Stimulated activated effector memory CD8-positive, alpha-beta T cell treated with anti-CD3 and anti-CD28 coated beads, Interleukin-12 subunit alpha, Interleukin-12 subunit beta, amount 100 ng/mL, for 72 hours (primary cell): ENCODE results near the gene CYLD.

Experiments
- ATAC-seq: fragments of 150-1000 bp; cut with Tn5 transposase; 2 replicates; pipeline ENCODE4 v1.10.0; 2021
- DNase-seq, 2 donors: peaks; one replicate each; pipeline ENCODE4 v3.0.0; 2021 to 2022; ENCODE audit warnings: low spot score in 2 of 2
- H3K27ac Mint-ChIP-seq: one replicate; pipeline ENCODE4 v1.8.0; 2022; ENCODE audit warnings: mild to moderate bottlenecking, mixed read lengths
- H3K36me3 Mint-ChIP-seq: one replicate; pipeline ENCODE4 v1.8.0; 2022; ENCODE audit warnings: mild to moderate bottlenecking, mixed read lengths
- H3K4me1 Mint-ChIP-seq: one replicate; pipeline ENCODE4 v1.8.0; 2022; ENCODE audit warnings: mixed read lengths
- H3K4me3 Mint-ChIP-seq: one replicate; pipeline ENCODE4 v1.8.0; 2022; ENCODE audit warnings: mild to moderate bottlenecking, mixed read lengths
- H3K9me3 Mint-ChIP-seq: one replicate; pipeline ENCODE4 v1.8.0; 2022; ENCODE audit warnings: mixed read lengths

Gene CYLD

DNA sequence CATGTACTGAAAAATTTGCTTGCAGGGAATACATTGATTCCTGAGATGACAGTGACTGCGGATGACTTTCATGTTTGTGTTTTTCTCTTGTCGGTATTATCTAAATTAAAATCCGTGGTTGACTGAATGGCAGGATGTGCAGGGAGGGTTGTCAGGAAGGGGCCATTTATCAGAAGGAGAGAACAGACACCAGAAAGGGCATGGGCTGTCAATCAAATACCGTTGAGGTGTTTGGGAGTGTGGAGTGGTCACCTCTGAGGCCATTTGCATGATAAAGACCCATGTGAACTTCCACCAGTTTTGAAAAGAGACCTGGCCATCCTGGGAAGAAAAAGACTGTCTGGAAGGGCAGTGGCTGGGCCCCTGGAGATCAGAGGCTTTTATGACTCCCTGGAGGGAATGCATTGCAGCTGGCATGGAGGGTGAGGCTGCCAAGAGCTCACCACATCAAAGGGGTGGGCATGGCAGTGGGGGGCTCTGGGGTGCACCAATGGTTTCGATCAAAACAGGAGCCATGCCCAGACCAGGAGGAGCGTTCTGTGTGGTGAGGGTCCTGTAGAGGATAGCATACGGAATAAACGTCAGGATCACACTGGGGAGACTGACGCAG is 67.1 kb downstream of the CYLD start:
- ATAC-seq (no peak), DNase-seq (peak in 1 of 2 donors; percentile 35)
- Mint-ChIP-seq H3K36me3 (no peaks in the 10 kb centered on the region), H3K27ac (no peak overlapping the region), H3K9me3 (no peaks in the 10 kb centered on the region), H3K4me1 (peaks cover 13% of the 10 kb centered on the region), H3K4me3 (no peak overlapping the region)

GRCh38 chr16:50809561-50809960 is 67.7 kb downstream of the CYLD start:
- Mint-ChIP-seq H3K9me3 (no peaks in the 10 kb centered on the region), H3K4me3 (no peak overlapping the region), H3K36me3 (no peaks in the 10 kb centered on the region), H3K4me1 (peaks cover 13% of the 10 kb centered on the region), H3K27ac (no peak overlapping the region)
- ATAC-seq: no peak
- peak in 1 of 2 donors; percentile 17 for DNase-seq

DNA sequence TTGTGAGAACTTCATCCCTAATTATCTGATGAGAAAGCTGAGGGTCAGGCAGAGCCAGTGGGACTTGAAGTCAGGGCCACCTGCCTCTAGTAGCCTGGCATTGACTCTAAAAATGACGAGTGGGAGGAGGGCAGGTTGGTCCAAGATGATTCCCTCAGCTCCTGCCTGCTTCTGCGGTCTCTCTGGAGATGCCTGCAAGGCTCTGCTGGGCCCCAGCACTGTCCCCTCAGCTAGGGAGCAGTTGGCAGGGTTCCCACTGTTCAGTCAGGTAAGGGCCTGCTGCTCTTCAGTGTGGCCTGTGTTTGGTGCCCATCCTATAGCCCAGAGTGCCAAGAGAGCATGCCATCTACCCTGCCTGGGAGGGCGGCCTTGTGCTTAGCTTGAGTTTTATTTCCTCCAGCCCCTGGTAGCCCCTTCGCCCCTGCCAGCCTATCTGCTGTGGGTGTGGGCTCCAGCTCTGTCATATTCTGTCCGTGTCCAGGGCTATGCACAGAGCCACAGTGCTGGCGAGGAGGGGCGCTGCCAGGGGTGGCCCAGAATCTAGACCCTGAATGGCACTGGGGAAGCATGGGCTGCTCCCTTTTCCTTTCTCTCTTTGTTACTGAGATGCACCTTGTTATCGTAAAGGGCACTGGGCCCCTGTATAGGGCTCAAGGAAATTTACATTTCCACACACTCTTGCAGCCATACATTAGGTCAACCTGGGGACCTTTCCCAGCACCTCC is 68.5 kb downstream of the CYLD start:
- Mint-ChIP-seq H3K4me1 (peaks cover 13% of the 10 kb centered on the region), H3K4me3 (no peak overlapping the region), H3K9me3 (no peaks in the 10 kb centered on the region), H3K27ac (no peak overlapping the region), H3K36me3 (no peaks in the 10 kb centered on the region)
- peak in 1 of 2 donors; percentile 42 for DNase-seq
- no peak for ATAC-seq

DNA sequence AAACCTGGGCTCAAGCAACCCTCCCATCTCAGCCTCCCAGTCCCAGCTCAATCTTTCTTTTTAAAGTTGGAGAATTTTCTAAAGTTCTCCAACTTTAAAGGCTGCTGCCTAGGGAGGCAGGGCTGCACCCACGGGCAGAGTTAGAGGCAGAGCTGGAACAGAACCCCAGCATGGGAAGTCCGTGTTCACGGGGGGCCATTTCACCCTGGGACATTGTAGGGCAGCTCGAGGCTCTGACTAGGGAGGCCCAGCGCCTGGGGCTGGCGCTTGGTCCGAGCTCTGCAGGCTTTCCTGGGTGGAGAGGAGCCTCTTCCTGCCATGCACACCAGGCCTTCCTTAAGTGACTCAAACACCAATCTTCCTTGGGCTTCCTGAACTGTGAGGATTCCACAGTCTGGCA is 70.2 kb downstream of the CYLD start:
- no peaks in the 10 kb centered on the region for H3K4me1 Mint-ChIP-seq
- H3K36me3 Mint-ChIP-seq: no peaks in the 10 kb centered on the region
- no peak overlapping the region for H3K27ac Mint-ChIP-seq
- no peaks in the 10 kb centered on the region for H3K9me3 Mint-ChIP-seq
- no peak overlapping the region for H3K4me3 Mint-ChIP-seq
- ATAC-seq (peak; percentile 17), DNase-seq (no peak)

- no peaks in the 10 kb centered on the region for H3K36me3 Mint-ChIP-seq
- H3K9me3 Mint-ChIP-seq: no peaks in the 10 kb centered on the region
- peak in 1 of 2 donors; percentile 36 for DNase-seq
- no peaks in the 10 kb centered on the region for H3K4me1 Mint-ChIP-seq
- H3K4me3 Mint-ChIP-seq: no peak overlapping the region
- no peak for ATAC-seq
- no peak overlapping the region for H3K27ac Mint-ChIP-seq
Observed at GRCh38 chr16:50812876-50813466, 71.1 kb downstream of the CYLD start.

GRCh38 chr16:50814052-50814451 is 72.2 kb downstream of the CYLD start:
- H3K9me3 Mint-ChIP-seq: no peaks in the 10 kb centered on the region
- no peak for ATAC-seq
- no peak overlapping the region for H3K4me3 Mint-ChIP-seq

GRCh38 chr16:50814541-50814940 is 72.7 kb downstream of the CYLD start:
- Mint-ChIP-seq H3K4me1 (no peaks in the 10 kb centered on the region), H3K4me3 (no peak overlapping the region), H3K9me3 (no peaks in the 10 kb centered on the region), H3K27ac (no peak overlapping the region), H3K36me3 (no peaks in the 10 kb centered on the region)
- DNase-seq (peak in 1 of 2 donors; percentile 33), ATAC-seq (no peak)

More at GRCh38 chr16:50814052-50814451, 72.2 kb downstream of the CYLD start:
- Mint-ChIP-seq H3K36me3 (no peaks in the 10 kb centered on the region), H3K4me1 (no peaks in the 10 kb centered on the region), H3K27ac (no peak overlapping the region)
- peak in 1 of 2 donors; percentile 26 for DNase-seq

DNA sequence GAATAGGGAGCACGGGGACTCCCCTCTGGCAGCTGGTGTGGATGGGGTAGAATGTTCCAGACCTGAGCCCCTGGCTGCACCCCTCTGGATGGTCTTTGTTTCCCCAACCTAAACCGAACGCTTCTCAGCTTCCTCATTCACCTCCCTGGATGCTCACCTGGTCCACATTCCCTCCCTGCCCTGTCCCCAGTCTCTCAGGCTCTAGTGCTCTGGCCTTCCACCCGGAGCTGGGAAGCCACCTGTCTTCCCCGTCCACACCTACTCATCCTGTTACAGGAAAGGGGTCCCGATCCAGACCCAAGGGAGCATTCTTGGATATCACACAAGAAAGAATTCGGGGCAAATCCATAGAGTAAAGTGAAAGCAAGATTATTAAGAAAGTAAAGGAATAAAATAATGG is 73.5 kb downstream of the CYLD start:
- Mint-ChIP-seq H3K4me1 (no peaks in the 10 kb centered on the region), H3K27ac (no peak overlapping the region)
- no peak for ATAC-seq

DNA sequence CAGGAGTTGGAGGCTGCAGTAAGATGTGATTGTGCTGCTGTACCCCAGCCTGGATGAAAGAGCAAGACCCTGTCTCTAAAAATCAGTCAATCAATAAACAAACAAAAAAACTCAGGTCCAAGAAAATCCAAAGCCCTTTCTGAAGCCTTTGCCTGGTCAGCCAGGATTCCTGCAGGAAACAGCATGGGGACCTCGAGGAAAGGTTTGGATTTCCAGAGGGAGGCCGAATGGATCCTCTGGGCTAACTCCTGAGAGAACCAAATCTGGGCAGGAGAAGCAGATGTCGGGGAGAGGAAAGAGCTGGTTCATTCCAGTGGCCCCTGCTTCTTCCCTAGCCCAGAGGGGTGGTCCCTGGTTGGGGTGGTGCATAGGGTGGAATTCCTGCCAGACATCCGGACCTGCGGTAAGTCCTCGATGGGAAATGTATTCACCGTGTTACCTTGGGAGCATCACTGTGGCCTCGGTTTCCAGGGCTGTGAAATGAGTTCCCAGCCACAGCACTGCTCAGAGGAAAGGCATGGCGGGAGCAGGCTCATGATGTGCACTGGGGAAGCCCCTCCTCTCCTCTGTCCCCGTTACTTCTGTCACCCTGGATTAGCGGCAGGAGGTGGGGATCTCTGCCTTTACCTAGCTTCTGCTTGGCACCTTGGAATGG is 75.1 kb downstream of the CYLD start:
- no peaks in the 10 kb centered on the region for H3K9me3 Mint-ChIP-seq
- ATAC-seq: no peak
- DNase-seq: no peak
- H3K36me3 Mint-ChIP-seq: no peaks in the 10 kb centered on the region
- H3K27ac Mint-ChIP-seq: no peak overlapping the region
- H3K4me3 Mint-ChIP-seq: no peak overlapping the region
- no peaks in the 10 kb centered on the region for H3K4me1 Mint-ChIP-seq

More for the DNA sequence above, 73.5 kb downstream of the CYLD start:
- Mint-ChIP-seq H3K4me3 (no peak overlapping the region), H3K9me3 (no peaks in the 10 kb centered on the region), H3K36me3 (no peaks in the 10 kb centered on the region)
- DNase-seq: peak in 1 of 2 donors; percentile 29

GRCh38 chr16:50818380-50818779 is 76.5 kb downstream of the CYLD start:
- Mint-ChIP-seq H3K27ac (no peak overlapping the region), H3K4me3 (no peak overlapping the region), H3K9me3 (no peaks in the 10 kb centered on the region), H3K4me1 (no peaks in the 10 kb centered on the region), H3K36me3 (no peaks in the 10 kb centered on the region)
- no peak for DNase-seq
- ATAC-seq: no peak

GRCh38 chr16:50819706-50820105 is 77.8 kb downstream of the CYLD start:
- DNase-seq (no peak), ATAC-seq (no peak)
- H3K36me3 Mint-ChIP-seq: no peaks in the 10 kb centered on the region
- H3K27ac Mint-ChIP-seq: no peak overlapping the region
- no peaks in the 10 kb centered on the region for H3K4me1 Mint-ChIP-seq
- no peak overlapping the region for H3K4me3 Mint-ChIP-seq
- H3K9me3 Mint-ChIP-seq: no peaks in the 10 kb centered on the region

DNA sequence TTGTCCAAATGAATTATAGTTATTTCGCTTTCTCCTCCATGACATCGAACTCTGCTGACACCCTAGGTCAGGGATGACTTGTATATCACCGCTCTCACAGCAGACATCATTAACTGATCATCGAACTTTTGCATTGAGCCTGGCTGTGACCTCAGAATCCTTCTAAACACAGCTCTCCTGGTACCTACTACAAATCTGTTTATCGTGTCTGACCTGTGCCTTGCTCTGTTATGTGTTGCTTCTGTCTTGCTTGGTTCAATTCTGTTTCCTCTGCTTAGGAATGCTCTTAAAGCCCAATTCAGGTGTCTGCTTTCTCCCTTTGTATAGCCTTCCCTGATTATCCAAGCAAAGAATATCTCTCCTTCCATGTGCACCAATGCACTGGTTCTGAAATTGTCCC is 78.3 kb downstream of the CYLD start:
- H3K9me3 Mint-ChIP-seq: no peaks in the 10 kb centered on the region
- H3K4me1 Mint-ChIP-seq: no peaks in the 10 kb centered on the region
- no peak for DNase-seq
- H3K4me3 Mint-ChIP-seq: no peak overlapping the region
- ATAC-seq: no peak
- no peaks in the 10 kb centered on the region for H3K36me3 Mint-ChIP-seq
- no peak overlapping the region for H3K27ac Mint-ChIP-seq

DNA sequence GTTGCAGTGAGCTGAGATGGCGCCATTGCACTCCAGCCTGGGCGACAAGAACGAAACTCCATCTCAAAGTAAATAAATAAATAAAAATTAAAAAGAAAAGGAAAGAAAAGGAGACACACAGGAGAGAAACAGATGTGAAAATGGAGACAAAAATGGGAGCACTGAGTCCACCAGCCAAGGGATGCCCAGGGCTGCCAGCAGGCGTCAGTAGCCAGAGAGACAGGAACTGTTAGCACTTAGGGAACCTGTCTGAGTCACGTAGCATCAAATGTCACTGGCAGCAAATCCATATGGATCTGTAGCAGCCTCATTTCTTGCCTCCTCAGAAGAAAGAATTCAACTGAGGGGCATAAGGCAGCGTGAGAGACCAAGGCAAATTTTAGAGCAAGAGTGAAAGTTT is 79.7 kb downstream of the CYLD start:
- no peak overlapping the region for H3K4me3 Mint-ChIP-seq
- no peak overlapping the region for H3K27ac Mint-ChIP-seq
- no peak for ATAC-seq
- no peaks in the 10 kb centered on the region for H3K36me3 Mint-ChIP-seq
- H3K4me1 Mint-ChIP-seq: no peaks in the 10 kb centered on the region
- no peaks in the 10 kb centered on the region for H3K9me3 Mint-ChIP-seq
- no peak for DNase-seq

DNA sequence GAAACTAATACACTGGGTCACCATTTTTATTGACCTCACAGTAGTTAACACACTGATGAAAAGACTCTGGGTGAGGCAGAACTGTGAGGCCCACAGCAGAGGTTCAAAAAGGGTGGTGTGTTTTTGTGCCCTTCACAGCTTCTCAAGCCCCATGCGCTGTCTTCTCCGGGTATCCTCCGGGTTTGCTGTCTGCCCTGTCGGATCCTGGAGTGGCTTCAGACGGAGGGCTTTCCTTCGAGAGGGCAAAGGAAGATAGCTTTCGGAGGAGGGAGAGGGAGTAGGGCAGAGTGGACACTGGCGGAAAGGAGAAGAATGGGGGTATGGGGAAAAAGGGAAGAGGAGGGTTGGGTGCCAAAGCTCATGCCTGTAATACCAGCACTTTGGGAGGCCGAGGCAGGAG is 80.8 kb downstream of the CYLD start:
- no peak overlapping the region for H3K27ac Mint-ChIP-seq
- ATAC-seq (no peak), DNase-seq (no peak)
- no peaks in the 10 kb centered on the region for H3K36me3 Mint-ChIP-seq
- H3K9me3 Mint-ChIP-seq: no peaks in the 10 kb centered on the region
- no peak overlapping the region for H3K4me3 Mint-ChIP-seq
- H3K4me1 Mint-ChIP-seq: no peaks in the 10 kb centered on the region

DNA sequence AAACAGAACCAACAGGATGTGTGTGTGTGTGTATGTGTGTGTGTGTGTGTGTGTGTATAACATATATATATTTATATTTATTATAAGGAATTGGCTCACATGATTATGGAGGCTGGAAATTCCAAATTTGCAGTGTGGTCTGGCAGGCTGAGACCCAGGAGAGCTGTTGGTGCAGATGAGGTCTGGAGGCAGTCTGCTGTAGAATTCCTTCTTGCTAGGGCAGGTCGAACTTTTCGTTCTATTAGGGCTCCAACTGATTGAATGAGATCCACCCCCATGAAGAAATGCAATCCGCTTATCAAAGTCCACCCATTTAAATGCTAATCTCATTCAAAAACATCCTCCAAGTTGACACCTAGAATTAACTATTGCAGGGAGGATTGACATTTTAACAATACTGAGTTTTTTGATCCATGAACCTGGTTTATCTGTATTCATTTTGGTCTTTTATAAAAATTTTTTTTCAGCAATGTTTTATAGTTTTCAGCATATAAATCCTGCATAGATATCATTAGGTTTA is 85.0 kb downstream of the CYLD start:
- Mint-ChIP-seq H3K27ac (no peak overlapping the region), H3K4me3 (no peak overlapping the region), H3K36me3 (no peaks in the 10 kb centered on the region), H3K4me1 (no peaks in the 10 kb centered on the region), H3K9me3 (no peaks in the 10 kb centered on the region)
- no peak for DNase-seq
- no peak for ATAC-seq
